ENCODE measurements around the gene ARMC3.

- TF ChIP-seq CTCF (conservative IDR thresholded peaks at IDR 0.05; ENCODE audit: low read length) = no peak
- TF ChIP-seq EZH2phosphoT487 (IDR thresholded peaks at IDR 0.05; ENCODE audit: borderline replicate concordance, low read depth, low read length) = no peak
These were observed 109.3 kb downstream of the ARMC3 start for GRCh38 chr10:23037152-23037551.

Data from OCI-LY7 (cell line).